ENCODE data around the gene MESD.

Gene MESD

DNA sequence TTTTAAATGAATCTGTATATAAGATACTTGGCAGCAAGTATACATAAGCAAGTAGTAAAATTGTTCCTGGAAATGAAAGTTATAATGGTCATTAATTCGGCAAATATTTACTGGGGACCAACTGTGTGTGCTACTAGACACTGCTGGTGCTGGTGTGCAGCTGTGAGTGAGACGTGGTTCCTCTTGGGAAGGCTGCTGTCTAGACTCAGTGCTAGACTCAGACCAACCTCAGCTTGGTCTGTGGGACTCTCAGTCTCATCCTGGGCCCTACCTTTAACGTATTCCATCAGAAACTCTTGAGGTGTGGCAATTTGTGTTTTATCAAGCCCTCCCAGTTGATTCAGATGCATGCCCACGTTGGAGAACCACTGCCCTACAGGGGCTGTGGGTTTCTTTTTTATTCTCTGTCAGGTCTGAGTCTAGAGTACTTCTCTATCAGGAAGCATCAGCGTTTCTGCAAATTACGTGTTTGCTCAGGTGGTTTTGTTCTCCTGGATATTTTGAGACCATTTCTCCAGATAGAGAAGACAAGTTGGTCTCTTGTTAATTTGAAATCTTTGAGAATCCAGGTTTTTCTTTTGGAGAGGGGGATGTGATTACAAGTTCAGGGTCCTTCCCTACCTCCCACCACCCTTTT, 17.9 kb upstream of the MESD start:
- no peak for DNase-seq (ENCODE audit: low spot score)
- POLR2A ChIA-PET (ENCODE audit: low non-redundant PET): no interaction called here
- TF ChIP-seq, protein P1, sequence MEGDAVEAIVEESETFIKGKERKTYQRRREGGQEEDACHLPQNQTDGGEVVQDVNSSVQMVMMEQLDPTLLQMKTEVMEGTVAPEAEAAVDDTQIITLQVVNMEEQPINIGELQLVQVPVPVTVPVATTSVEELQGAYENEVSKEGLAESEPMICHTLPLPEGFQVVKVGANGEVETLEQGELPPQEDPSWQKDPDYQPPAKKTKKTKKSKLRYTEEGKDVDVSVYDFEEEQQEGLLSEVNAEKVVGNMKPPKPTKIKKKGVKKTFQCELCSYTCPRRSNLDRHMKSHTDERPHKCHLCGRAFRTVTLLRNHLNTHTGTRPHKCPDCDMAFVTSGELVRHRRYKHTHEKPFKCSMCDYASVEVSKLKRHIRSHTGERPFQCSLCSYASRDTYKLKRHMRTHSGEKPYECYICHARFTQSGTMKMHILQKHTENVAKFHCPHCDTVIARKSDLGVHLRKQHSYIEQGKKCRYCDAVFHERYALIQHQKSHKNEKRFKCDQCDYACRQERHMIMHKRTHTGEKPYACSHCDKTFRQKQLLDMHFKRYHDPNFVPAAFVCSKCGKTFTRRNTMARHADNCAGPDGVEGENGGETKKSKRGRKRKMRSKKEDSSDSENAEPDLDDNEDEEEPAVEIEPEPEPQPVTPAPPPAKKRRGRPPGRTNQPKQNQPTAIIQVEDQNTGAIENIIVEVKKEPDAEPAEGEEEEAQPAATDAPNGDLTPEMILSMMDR (conservative IDR thresholded peaks at IDR 0.05; ENCODE audit: low read depth): no peak
- CTCF ChIA-PET: interaction anchor here (0.6 kb wide), 2 partner anchors 259 to 1602 kb away, joined by 3 read pairs; no protein-coding TSS in a partner anchor
- H3K27ac ChIP-seq: no peak overlapping the region

- H3K27ac ChIP-seq: no peak overlapping the region
- TF ChIP-seq, protein P1 (conservative IDR thresholded peaks at IDR 0.05; ENCODE audit: low read depth): no peak
- POLR2A ChIA-PET (ENCODE audit: low non-redundant PET): no interaction called here
- CTCF ChIA-PET: no interaction called here
- DNase-seq (ENCODE audit: low spot score): no peak
These were observed 16.5 kb upstream of the MESD start for GRCh38 chr15:81006124-81006523.

- no peak overlapping the region for H3K27ac ChIP-seq
- CTCF ChIA-PET: no interaction called here
- TF ChIP-seq, protein P1 (conservative IDR thresholded peaks at IDR 0.05; ENCODE audit: low read depth): no peak
- DNase-seq (ENCODE audit: low spot score): no peak
- POLR2A ChIA-PET (ENCODE audit: low non-redundant PET): no interaction called here
These were observed 13.4 kb upstream of the MESD start for GRCh38 chr15:81003097-81003350.

DNA sequence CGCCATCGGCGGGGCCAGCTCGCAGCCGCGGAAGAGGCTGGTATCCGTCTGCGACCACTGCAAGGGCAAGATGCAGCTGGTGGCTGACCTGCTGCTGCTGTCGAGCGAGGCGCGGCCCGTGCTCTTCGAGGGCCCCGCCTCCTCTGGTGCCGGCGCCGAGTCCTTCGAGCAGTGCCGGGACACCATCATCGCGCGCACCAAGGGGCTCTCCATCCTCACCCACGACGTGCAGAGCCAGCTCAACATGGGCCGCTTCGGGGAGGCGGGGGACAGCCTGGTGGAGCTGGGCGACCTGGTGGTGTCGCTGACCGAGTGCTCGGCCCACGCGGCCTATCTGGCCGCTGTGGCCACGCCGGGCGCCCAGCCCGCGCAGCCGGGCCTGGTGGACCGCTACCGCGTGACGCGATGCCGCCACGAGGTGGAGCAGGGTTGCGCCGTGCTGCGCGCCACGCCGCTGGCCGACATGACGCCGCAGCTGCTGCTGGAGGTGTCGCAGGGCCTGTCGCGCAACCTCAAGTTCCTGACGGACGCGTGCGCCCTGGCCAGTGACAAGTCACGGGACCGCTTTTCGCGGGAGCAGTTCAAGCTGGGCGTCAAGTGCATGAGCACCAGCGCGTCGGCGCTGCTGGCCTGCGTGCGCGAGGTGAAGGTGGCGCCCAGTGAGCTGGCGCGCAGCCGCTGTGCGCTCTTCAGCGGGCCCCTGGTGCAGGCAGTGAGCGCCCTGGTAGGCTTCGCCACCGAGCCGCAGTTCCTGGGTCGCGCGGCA, 12.9 kb upstream of the MESD start:
- no peak for DNase-seq (ENCODE audit: low spot score)
- peak overlapping the region; percentile 96 for H3K27ac ChIP-seq
- ChIA-PET POLR2A (ENCODE audit: low non-redundant PET) (no interaction called here), CTCF (interaction anchor here (0.5 kb wide), 1 partner anchor 223 kb away, joined by 3 read pairs; the partner anchor contains the start of gene CEMIP)
- TF ChIP-seq, protein P1 (conservative IDR thresholded peaks at IDR 0.05; ENCODE audit: low read depth): no peak

GRCh38 chr15:81002009-81002330, 12.4 kb upstream of the MESD start:
- no peak for DNase-seq (ENCODE audit: low spot score)
- TF ChIP-seq, protein P1 (conservative IDR thresholded peaks at IDR 0.05; ENCODE audit: low read depth): no peak
- ChIA-PET CTCF (interaction anchor here (0.5 to 1.7 kb wide), 2 partner anchors 223 to 264 kb away, joined by 3 to 7 read pairs; partner anchors contain the start of gene CEMIP), POLR2A (ENCODE audit: low non-redundant PET) (no interaction called here)
- H3K27ac ChIP-seq: peak overlapping the region; percentile 96

DNA sequence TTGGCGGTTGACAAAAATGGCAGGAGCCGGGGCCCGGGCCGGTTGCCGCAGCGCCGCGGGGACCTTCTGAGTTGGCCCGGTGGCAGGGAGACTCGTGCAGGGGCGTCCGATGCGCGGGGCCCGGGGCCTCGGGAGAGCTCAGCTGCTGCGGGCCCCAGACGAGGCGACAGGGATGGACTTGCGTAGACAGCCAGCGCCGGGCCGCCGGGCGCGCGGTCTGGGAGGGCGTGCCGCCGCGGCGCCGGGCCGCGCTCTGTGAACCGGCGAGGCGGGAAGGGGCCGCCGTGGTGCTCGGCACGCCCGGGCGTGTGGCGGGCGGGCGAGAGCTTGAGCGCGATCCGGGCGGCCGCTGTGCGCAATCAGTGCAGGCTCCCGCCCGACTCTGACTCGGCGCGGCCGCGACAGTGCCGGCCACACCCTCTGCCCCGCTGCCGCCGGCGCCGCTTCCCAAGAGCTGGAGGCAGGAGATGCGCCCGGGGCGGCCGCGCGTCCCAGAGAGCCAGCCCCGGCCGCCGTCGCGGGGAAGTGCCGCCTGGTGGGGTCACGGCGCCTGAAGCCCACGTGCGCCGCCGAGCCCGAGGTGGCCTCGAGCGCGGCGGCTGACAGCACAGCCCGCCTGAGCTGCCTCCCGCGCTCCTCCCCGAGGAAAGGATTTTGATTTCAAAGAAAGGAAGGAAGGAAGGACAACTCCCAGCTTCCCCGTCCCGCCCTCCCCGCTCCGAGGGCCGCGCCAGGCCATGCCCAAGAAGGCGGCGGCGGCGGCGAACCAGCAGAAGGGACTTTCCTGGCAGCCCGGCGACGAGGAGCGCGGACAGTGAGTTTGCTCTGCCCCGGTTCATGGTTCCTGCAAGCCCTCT, 11.8 kb upstream of the MESD start:
- ChIA-PET POLR2A (ENCODE audit: low non-redundant PET) (interaction anchor here (0.5 to 1.0 kb wide), 2 partner anchors 11 to 238 kb away, joined by 3 to 4 read pairs; no protein-coding TSS in a partner anchor), CTCF (interaction anchor here (0.5 to 1.7 kb wide), 3 partner anchors 22 to 265 kb away, joined by 3 to 7 read pairs (median 3); partner anchors contain the start of gene CEMIP)
- peak overlapping the region; percentile 96 for H3K27ac ChIP-seq
- DNase-seq (ENCODE audit: low spot score): peak; percentile 55
- TF ChIP-seq, protein P1 (conservative IDR thresholded peaks at IDR 0.05; ENCODE audit: low read depth): no peak

Measured in RWPE1 (cell line).